ENCODE data around the gene P2RX5.

Gene P2RX5

DNA sequence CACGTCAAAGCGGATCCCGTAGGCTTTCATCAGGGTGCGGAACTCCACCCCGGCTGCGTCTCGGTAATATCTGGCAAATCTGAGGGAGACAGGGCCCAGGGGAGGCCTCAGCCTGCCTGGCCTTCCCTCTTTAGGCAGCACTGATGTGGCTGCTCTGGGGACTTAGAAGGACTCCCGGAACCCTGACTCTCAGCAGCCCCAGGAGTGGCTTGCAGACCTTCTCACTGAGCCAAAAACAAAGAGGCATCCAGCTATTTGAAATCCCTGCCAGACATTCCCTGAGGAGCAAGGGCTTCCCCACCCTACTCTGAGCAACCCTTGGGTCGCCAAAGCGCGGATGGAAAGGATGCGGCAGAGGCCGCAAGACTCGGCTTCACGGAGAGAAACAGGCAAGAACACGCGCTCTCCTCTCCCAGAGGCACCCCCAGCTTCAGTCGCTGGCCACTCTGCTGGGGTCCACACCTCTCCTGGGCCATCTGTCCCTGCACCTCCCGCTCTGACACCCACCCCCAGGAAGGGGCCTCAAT lies 7.9 kb downstream of the P2RX5 start:
- TF ChIP-seq EZH2phosphoT487 (conservative IDR thresholded peaks at IDR 0.05; ENCODE audit: low read length): no peak
- TF ChIP-seq, protein P1, sequence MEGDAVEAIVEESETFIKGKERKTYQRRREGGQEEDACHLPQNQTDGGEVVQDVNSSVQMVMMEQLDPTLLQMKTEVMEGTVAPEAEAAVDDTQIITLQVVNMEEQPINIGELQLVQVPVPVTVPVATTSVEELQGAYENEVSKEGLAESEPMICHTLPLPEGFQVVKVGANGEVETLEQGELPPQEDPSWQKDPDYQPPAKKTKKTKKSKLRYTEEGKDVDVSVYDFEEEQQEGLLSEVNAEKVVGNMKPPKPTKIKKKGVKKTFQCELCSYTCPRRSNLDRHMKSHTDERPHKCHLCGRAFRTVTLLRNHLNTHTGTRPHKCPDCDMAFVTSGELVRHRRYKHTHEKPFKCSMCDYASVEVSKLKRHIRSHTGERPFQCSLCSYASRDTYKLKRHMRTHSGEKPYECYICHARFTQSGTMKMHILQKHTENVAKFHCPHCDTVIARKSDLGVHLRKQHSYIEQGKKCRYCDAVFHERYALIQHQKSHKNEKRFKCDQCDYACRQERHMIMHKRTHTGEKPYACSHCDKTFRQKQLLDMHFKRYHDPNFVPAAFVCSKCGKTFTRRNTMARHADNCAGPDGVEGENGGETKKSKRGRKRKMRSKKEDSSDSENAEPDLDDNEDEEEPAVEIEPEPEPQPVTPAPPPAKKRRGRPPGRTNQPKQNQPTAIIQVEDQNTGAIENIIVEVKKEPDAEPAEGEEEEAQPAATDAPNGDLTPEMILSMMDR (IDR thresholded peaks at IDR 0.05; ENCODE audit: insufficient read depth, low read length, poor library complexity, severe bottlenecking): no peak
- no peak overlapping the region for H3K27ac ChIP-seq (ENCODE audit: low read depth, low read length)

DNA sequence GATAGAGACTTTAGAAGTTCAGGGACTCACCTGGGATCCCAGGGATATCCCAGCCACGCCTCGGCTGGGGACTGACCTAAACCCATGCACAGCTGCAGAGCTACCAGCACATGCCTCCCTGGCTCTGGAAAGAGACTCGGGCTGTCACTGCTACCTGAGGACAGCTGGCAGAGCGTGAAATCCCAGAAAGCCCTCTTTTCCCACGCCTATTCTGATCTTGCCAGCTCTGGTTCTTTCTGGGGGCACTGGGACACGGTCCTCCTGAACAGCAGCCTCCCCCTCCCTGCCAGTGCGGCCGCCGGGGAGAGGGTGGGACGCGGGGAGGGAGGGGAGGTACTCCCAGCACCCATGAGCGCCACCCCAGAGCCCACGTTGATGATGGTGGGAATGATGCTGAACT lies 10.8 kb downstream of the P2RX5 start:
- Histone ChIP-seq H3K27ac (ENCODE audit: low read depth, low read length) (no peak overlapping the region), H3K4me2 (ENCODE audit: low read depth, low read length, poor library complexity, severe bottlenecking) (no peak overlapping the region), H3K9me2 (replicated peaks; ENCODE audit: insufficient read depth, low read length) (no peaks in the 10 kb centered on the region), H3F3A (ENCODE audit: insufficient read depth) (no peaks in the 10 kb centered on the region; the same call in 1 of the 2 replicates), H3K36me3 (ENCODE audit: low read length) (no peaks in the 10 kb centered on the region), H3K9me3 (ENCODE audit: insufficient read depth, low read length) (no peaks in the 10 kb centered on the region), H3K27me3 (ENCODE audit: low read length) (no peaks in the 10 kb centered on the region), H2AFZ (ENCODE audit: low read depth, low read length, severe bottlenecking) (no peak overlapping the region), H4K20me1 (ENCODE audit: low read depth, low read length) (no peaks in the 10 kb centered on the region), H3K4me3 (ENCODE audit: insufficient read depth, low read length, poor library complexity, severe bottlenecking) (no peak overlapping the region), H3K9ac (ENCODE audit: low read length) (no peak overlapping the region), H3K79me2 (ENCODE audit: insufficient read depth, low read length) (no peaks in the 10 kb centered on the region)
- TF ChIP-seq EZH2phosphoT487 (conservative IDR thresholded peaks at IDR 0.05; ENCODE audit: low read length): no peak
- TF ChIP-seq, protein P1 (IDR thresholded peaks at IDR 0.05; ENCODE audit: insufficient read depth, low read length, poor library complexity, severe bottlenecking): no peak

More for the DNA sequence above, 7.9 kb downstream of the P2RX5 start:
- Histone ChIP-seq H4K20me1 (ENCODE audit: low read depth, low read length) (no peaks in the 10 kb centered on the region), H3F3A (ENCODE audit: insufficient read depth) (peaks cover 5% of the 10 kb centered on the region; the same call in 1 of the 2 replicates), H3K9me2 (replicated peaks; ENCODE audit: insufficient read depth, low read length) (no peaks in the 10 kb centered on the region), H2AFZ (ENCODE audit: low read depth, low read length, severe bottlenecking) (no peak overlapping the region), H3K4me3 (ENCODE audit: insufficient read depth, low read length, poor library complexity, severe bottlenecking) (no peak overlapping the region), H3K4me2 (ENCODE audit: low read depth, low read length, poor library complexity, severe bottlenecking) (no peak overlapping the region), H3K9me3 (ENCODE audit: insufficient read depth, low read length) (no peaks in the 10 kb centered on the region), H3K9ac (ENCODE audit: low read length) (no peak overlapping the region), H3K36me3 (ENCODE audit: low read length) (no peaks in the 10 kb centered on the region), H3K79me2 (ENCODE audit: insufficient read depth, low read length) (peaks cover 9% of the 10 kb centered on the region), H3K27me3 (ENCODE audit: low read length) (no peaks in the 10 kb centered on the region)

DNA sequence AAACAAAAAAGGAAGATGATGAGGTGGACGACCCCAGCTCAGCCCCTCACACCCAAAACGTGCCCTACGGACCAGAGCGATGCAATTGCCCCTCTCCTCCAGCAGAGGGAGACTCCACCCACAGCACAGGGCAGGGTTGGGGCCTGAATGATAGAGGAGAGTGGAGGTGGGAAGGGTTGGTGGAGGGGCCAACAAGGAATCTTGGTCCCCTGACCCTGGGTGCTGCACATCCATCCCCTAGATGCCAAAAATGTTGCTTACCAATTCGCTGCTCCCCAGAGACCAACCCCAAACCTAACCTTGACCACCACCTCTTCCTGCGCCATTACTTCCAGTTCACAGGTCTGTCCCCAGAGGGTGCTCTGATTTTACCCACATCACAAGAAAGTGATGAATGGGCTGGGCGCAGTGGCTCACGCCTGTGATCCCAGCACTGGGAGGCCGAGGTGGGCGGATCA lies 12.9 kb downstream of the P2RX5 start:
- Histone ChIP-seq H2AFZ (ENCODE audit: low read depth, low read length, severe bottlenecking) (no peak overlapping the region), H3K27me3 (ENCODE audit: low read length) (no peaks in the 10 kb centered on the region), H3K4me2 (ENCODE audit: low read depth, low read length, poor library complexity, severe bottlenecking) (no peak overlapping the region), H3K36me3 (ENCODE audit: low read length) (no peaks in the 10 kb centered on the region), H4K20me1 (ENCODE audit: low read depth, low read length) (no peaks in the 10 kb centered on the region), H3F3A (ENCODE audit: insufficient read depth) (no peaks in the 10 kb centered on the region; the same call in 1 of the 2 replicates), H3K9me3 (ENCODE audit: insufficient read depth, low read length) (no peaks in the 10 kb centered on the region), H3K27ac (ENCODE audit: low read depth, low read length) (no peak overlapping the region), H3K9ac (ENCODE audit: low read length) (no peak overlapping the region), H3K4me3 (ENCODE audit: insufficient read depth, low read length, poor library complexity, severe bottlenecking) (no peak overlapping the region), H3K9me2 (replicated peaks; ENCODE audit: insufficient read depth, low read length) (no peaks in the 10 kb centered on the region), H3K79me2 (ENCODE audit: insufficient read depth, low read length) (no peaks in the 10 kb centered on the region)
- TF ChIP-seq, protein P1 (IDR thresholded peaks at IDR 0.05; ENCODE audit: insufficient read depth, low read length, poor library complexity, severe bottlenecking): peak; percentile 95
- no peak for TF ChIP-seq EZH2phosphoT487 (conservative IDR thresholded peaks at IDR 0.05; ENCODE audit: low read length)
